ENCODE measurements around the gene PROS1.

DNA sequence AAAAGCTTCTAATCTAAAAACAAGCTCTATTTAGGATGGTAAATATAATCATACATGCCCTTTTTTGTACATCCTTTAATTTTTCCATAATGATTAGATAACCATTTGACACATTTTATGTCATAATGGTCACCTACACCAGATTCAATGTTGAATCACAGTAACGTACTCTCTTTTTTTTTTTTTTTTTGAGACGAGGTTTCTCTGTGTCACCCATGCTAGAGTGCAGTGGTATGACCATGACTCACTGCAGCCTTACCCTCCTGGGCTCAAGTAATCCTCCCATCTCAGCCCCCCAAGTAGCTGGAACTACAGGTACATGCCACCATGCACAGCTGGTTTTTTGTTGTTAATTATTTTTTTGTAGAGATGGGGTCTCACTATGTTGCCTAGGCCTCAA lies 49.2 kb downstream of the PROS1 start:
- TF ChIP-seq CTCF (IDR thresholded peaks at IDR 0.05) (no peak), POLR2A (IDR thresholded peaks at IDR 0.05) (no peak)

All from heart left ventricle (tissue), 13 donors.